Adrenal gland (tissue), 12 donors: ENCODE data around the gene KHSRP. TPM values are rescaled to one million over a fixed set of nuclear protein-coding genes. Genes with fewer than 3 reads are reported as not detected.

Experiments
- DNase-seq, 7 donors: peaks; one replicate each; pipeline ENCODE4 v3.0.0-alpha.2; 2019 to 2020
- H3K27ac ChIP-seq, 5 donors: fragments of 200-600 bp; sonication (generic) in 4 of 5; 1 replicate in 3 of 5; 2 replicates in 2 of 5; pipeline versions ENCODE4 v1.5.1 to v1.8.0; 2016 to 2020; ENCODE audit warnings: mild to moderate bottlenecking in 1 of 5
- H3K27me3 ChIP-seq: fragments of 200-600 bp; 2 replicates; pipeline ENCODE4 v1.8.0; 2021
- H3K36me3 ChIP-seq, 2 donors: fragments of 200-600 bp; replicated peaks in 1 of 2; 1 replicate in 1 of 2; 2 replicates in 1 of 2; pipeline versions ENCODE4 v1.5.1 to v1.8.0; 2018 to 2022
- H3K4me1 ChIP-seq, 2 donors: fragments of 200-600 bp; replicated peaks in 1 of 2; 1 replicate in 1 of 2; 2 replicates in 1 of 2; pipeline versions ENCODE4 v1.5.1 to v1.8.0; 2018 to 2021
- H3K4me3 ChIP-seq, 4 donors: fragments of 200-600 bp; sonication (generic) in 3 of 4; one replicate each; pipeline ENCODE4 v1.5.1; 2016 to 2018
- H3K9me3 ChIP-seq, 3 donors: fragments of 200-600 bp; sonication (generic) in 1 of 3; replicated peaks in 1 of 3; 1 replicate in 2 of 3; 2 replicates in 1 of 3; pipeline versions ENCODE4 v1.5.1 to v1.8.0; 2016 to 2021
- CTCF ChIP-seq, 6 experiments: fragments of 450-650 bp in 4 of 6; fragments of 200-600 bp in 2 of 6; sonication (generic) in 1 of 6; IDR thresholded peaks; 1 replicate in 5 of 6; 2 replicates in 1 of 6; pipeline versions ENCODE4 v1.5.1 to v1.8.0; 2016 to 2021; ENCODE audit warnings: antibody characterized with exemption in 6 of 6, mild to moderate bottlenecking in 2 of 6, moderate library complexity in 1 of 6
- POLR2A ChIP-seq, 2 donors: fragments of 450-650 bp; IDR thresholded peaks; one replicate each; pipeline ENCODE4 v1.6.1; 2017; ENCODE audit warnings: antibody characterized with exemption in 2 of 2, mild to moderate bottlenecking in 2 of 2, moderate library complexity in 1 of 2
- WGBS, 4 donors: extraction: QIAGEN DNeasy Blood & Tissue Kit in 2 of 4; methylation state at CpG; one replicate each; pipeline versions ENCODE4 v1.1.5 to v1.1.7; 2013 to 2017; 5-methylcytosine and 5-hydroxymethylcytosine counted together
- intact Hi-C, 2 donors: fragments of 100-400 bp; cut with DNase I; formaldehyde crosslinking; loops; one replicate each; pipeline versions ENCODE4 v1.14.1 to v1.15.0; 2022 to 2023
- polyA plus RNA-seq, 3 donors: library from polyadenylated mRNA; stranded (reverse); fragments of 200-250 nt in 2 of 3; fragments of 350-450 nt in 1 of 3; fragmentation: Illumina TruSeq in 1 of 3; extraction: RNeasy Lipid Tissue Mini Kit (QIAGEN cat#74804) in 1 of 3; gene quantifications; one replicate each; pipeline ENCODE4 v1.2.3, GENCODE V29; 2013 to 2014
- total RNA-seq, 9 donors: library from RNA; depleted of rRNA in 4 of 9; stranded (reverse); fragments of >200 nt in 4 of 9; fragments of 120-200 nt in 1 of 9; fragmentation: NEBNext Ultra II Directional in 1 of 9; extraction: Animal tissue kit (Norgen Biotek cat#: 25700) in 1 of 9; gene quantifications; one replicate each; pipeline versions ENCODE4 v1.1.0 to v1.2.4, GENCODE V29; 2013 to 2023
- donor health status: healthy with polysubstance abuse.
- donor health status: Bipolar disorder and iron deficiency.
- donor health status: DM: yes; HTN: yes; CAD: no.
- donor health status: DM: no; HTN: no; CAD: no.
- donor health status: DM: no; HTN: no; CAD: no.
- donor health status: DM: yes; HTN: yes; CAD: no.

Gene KHSRP
- total and polyA plus RNA-seq, 12 donors, result 44.6 to 261 (median 134) TPM

DNA sequence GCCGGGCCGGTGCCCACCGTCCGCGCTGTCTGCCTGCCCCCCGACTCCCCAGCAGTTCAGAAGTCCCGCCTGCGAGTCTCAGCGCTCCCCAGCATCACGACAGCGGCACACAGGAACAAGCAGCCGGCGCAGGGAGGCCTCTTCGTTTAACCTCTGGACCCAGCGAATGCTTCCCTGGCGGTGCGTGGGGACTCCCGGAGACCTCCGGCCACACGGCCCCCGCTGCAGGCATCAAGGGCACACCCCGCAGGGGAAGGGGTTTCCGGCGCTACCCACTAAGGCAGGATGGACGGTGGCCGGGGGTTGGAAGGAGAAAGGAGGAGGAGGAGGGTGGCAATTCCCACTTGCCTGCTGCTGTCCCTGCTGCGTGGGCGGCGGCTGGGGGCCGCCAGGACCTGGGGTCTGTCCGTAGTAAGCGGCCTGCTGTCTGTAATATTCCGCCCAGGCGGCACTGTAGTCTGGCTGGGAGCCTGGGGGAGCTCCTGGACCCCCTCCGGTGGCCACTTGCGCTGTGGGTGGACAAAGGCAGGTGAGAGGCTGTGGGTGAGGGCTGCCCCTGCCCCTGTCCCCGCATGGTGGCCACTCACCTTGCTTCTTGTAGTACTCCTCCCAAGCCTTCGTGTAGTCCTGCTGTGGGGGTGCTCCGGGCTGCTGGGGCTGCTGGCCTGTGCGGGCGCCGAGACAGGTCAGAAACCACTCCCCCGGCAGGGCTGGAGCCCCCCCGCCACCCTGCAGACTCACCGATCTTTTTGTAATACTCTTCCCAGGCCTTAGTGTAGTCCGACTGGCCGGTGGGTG, 9.6 kb downstream of the KHSRP start:
- Histone ChIP-seq H3K27ac (no peak overlapping the region), H3K27me3 (no peaks in the 10 kb centered on the region), H3K4me3 (no peak overlapping the region), H3K4me1 (peaks cover 0 to 12% of the 10 kb centered on the region in 2 donors), H3K9me3 (no peaks in the 10 kb centered on the region), H3K36me3 (peaks cover 0 to 61% of the 10 kb centered on the region in 2 donors)
- WGBS, 4 donors, result 87 to 91% (median 89%) methylated on average over 25 to 47 of the region's 47 CpGs
- no peak for DNase-seq
- intact Hi-C loops, result no loop called here
- TF ChIP-seq POLR2A (IDR thresholded peaks at IDR 0.05) (no peak), CTCF (IDR thresholded peaks at IDR 0.05) (no peak)

- intact Hi-C loops, result no loop called here
- no peak for TF ChIP-seq POLR2A (IDR thresholded peaks at IDR 0.05)
- no peak for TF ChIP-seq CTCF (IDR thresholded peaks at IDR 0.05)
Measured at GRCh38 chr19:6413721-6414643, 10.6 kb downstream of the KHSRP start.

GRCh38 chr19:6413291-6413690, 11.3 kb downstream of the KHSRP start:
- H3K4me3 ChIP-seq, result no peak overlapping the region
- H3K36me3 ChIP-seq, result peaks cover 0 to 44% of the 10 kb centered on the region in 2 donors
- peaks cover 0 to 5% of the 10 kb centered on the region in 2 donors for H3K4me1 ChIP-seq
- H3K9me3 ChIP-seq, result no peaks in the 10 kb centered on the region
- no peaks in the 10 kb centered on the region for H3K27me3 ChIP-seq
- WGBS, 4 donors, result 63 to 72% (median 67%) methylated on average over 10 of the region's 10 CpGs
- DNase-seq, result no peak
- H3K27ac ChIP-seq, result peak overlapping the region in 2 of 5 donors; percentile 5 to 24
- intact Hi-C loops, result no loop called here
- no peak for TF ChIP-seq CTCF (IDR thresholded peaks at IDR 0.05)
- no peak for TF ChIP-seq POLR2A (IDR thresholded peaks at IDR 0.05)

More at GRCh38 chr19:6413721-6414643, 10.6 kb downstream of the KHSRP start:
- H3K27me3 ChIP-seq, result no peaks in the 10 kb centered on the region
- H3K4me1 ChIP-seq, result peaks cover 0 to 10% of the 10 kb centered on the region in 2 donors
- H3K27ac ChIP-seq, result peak overlapping the region in 1 of 5 donors; percentile 30
- WGBS, 4 donors, result 74 to 79% (median 77%) methylated on average over 42 of the region's 42 CpGs
- no peaks in the 10 kb centered on the region for H3K9me3 ChIP-seq
- no peak for DNase-seq
- H3K4me3 ChIP-seq, result no peak overlapping the region
- H3K36me3 ChIP-seq, result peaks cover 0 to 50% of the 10 kb centered on the region in 2 donors
